MCF 10A (cell line): Measurements from ENCODE around the gene KRTAP10-8. TPM values are rescaled to one million over a fixed set of nuclear protein-coding genes. Genes with fewer than 3 reads are reported as not detected.
"Not testable (repeated sequence)": the region's sequence is repeated elsewhere in the genome, so short reads cannot be mapped to it uniquely, and the experiment has no call there.

Experiments
- BruUV-seq: library from RNA; stranded (reverse); fragments of 400-500 nt; replicated peaks from 2 replicates; lab custom pipeline; 2021; lab: Mats Ljungman, UMichigan
- CTCF ChIA-PET: fragments of 300-600 bp; sonication (Branson Sonifier 250); formaldehyde crosslinking; extraction: SDS; loops from one replicate; lab custom pipeline; 2021; ENCODE audit warnings: antibody characterized with exemption, inconsistent platforms; lab: Yijun Ruan, JAX
- POLR2A ChIA-PET: fragments of 300-600, 350-650 bp; sonication (Branson Sonifier 250); formaldehyde crosslinking; extraction: SDS; loops from one replicate; lab custom pipeline; 2020; ENCODE audit warnings: antibody characterized with exemption, inconsistent platforms; lab: Yijun Ruan, JAX
- DNase-seq: peaks from one replicate; pipeline ENCODE4 v3.0.0-alpha.2; 2018; ENCODE audit not compliant: unreplicated experiment
- H3K27ac Mint-ChIP-seq: one replicate; pipeline ENCODE4 v1.8.0; 2022; ENCODE audit warnings: mild to moderate bottlenecking, low read depth, mixed read lengths; ENCODE audit not compliant: unreplicated experiment
- H3K27me3 Mint-ChIP-seq: one replicate; pipeline ENCODE4 v1.8.0; 2022; ENCODE audit warnings: mixed read lengths; ENCODE audit not compliant: insufficient read depth, unreplicated experiment
- H3K36me3 Mint-ChIP-seq: one replicate; pipeline ENCODE4 v1.8.0; 2022; ENCODE audit warnings: mild to moderate bottlenecking, moderate library complexity, mixed read lengths; ENCODE audit not compliant: insufficient read depth, unreplicated experiment
- H3K4me1 Mint-ChIP-seq: one replicate; pipeline ENCODE4 v1.8.0; 2022; ENCODE audit warnings: mixed read lengths; ENCODE audit not compliant: insufficient read depth, unreplicated experiment
- H3K4me3 Mint-ChIP-seq: one replicate; pipeline ENCODE4 v1.8.0; 2022; ENCODE audit warnings: mild to moderate bottlenecking, moderate library complexity, mixed read lengths; ENCODE audit not compliant: unreplicated experiment
- H3K9me3 Mint-ChIP-seq: one replicate; pipeline ENCODE4 v1.8.0; 2022; ENCODE audit warnings: mixed read lengths; ENCODE audit not compliant: unreplicated experiment
- CTCF ChIP-seq: fragments of 200-600 bp; IDR thresholded peaks from one replicate; pipeline ENCODE4 v1.8.0; 2022; ENCODE audit warnings: antibody characterized with exemption, mild to moderate bottlenecking; ENCODE audit not compliant: unreplicated experiment
- intact Hi-C: fragments of 100-400 bp; cut with micrococcal nuclease; formaldehyde crosslinking; loops from 2 replicates; pipeline ENCODE4 v1.14.1; 2022
- total RNA-seq: library from RNA; stranded (reverse); gene quantifications from 2 replicates; pipeline ENCODE4 v1.2.3, GENCODE V29; 2022

KRTAP10-8 gene
- total RNA-seq, 1 experiment from 2014 or later, result not detected

DNA sequence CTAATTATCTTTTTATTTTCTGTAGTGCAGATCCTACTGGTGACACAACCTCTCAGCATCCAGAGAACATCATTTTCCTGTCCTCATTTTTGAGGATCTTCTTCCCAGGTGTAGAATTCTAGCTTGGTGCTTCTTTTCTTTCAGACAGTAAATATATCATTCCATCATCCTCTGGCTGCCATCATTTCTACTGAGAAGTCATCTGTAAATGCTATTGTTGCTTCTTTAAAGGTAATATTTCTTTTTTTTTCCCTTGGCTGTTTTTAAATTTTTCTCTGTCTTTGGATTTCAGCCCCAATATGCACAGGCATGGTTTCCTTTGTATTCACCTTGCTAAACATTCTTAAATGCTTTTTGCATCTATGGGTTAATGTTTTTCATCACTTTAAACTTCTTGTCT, 11.7 kb downstream of the KRTAP10-8 start:
- no peak for TF ChIP-seq CTCF
- BruUV-seq, result no TSS peak
- no peak for DNase-seq
- H3K9me3 Mint-ChIP-seq, result peaks cover 53% of the 10 kb centered on the region
- no peak overlapping the region for H3K4me3 Mint-ChIP-seq
- H3K27me3 Mint-ChIP-seq, result peaks cover 16% of the 10 kb centered on the region
- ChIA-PET POLR2A (no interaction called here), CTCF (interaction anchor here (0.7 kb wide), 1 partner anchor 31 kb away, joined by 4 read pairs; no protein-coding TSS in a partner anchor)
- no peaks in the 10 kb centered on the region for H3K36me3 Mint-ChIP-seq
- no peak overlapping the region for H3K27ac Mint-ChIP-seq
- no peaks in the 10 kb centered on the region for H3K4me1 Mint-ChIP-seq
- intact Hi-C loops, result no loop called here

DNA sequence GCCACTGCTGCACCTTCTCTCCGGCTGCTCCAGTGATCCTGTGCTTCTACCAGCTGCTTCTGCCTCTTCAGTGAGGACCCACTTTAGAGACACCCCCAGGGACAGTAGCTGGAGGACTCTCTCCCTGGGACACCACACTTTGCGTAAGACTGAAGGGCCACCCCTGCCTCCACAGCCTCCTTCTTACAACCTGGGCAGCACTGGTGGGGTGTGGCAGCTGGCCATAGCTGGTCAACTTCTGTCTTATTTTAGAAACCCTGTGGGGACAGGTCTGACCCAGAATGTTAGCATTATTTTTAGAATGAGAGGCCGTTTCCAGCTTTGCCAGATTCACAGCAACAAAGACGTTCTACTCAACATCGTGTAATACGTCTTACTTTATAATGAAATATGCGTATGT, 13.9 kb downstream of the KRTAP10-8 start:
- no peaks in the 10 kb centered on the region for H3K36me3 Mint-ChIP-seq
- no peak for DNase-seq
- H3K4me3 Mint-ChIP-seq, result no peak overlapping the region
- TF ChIP-seq CTCF, result no peak
- no peak overlapping the region for H3K27ac Mint-ChIP-seq
- no peaks in the 10 kb centered on the region for H3K4me1 Mint-ChIP-seq
- ChIA-PET POLR2A (interaction anchor here (1.1 kb wide), 1 partner anchor 29 kb away, joined by 3 read pairs; no protein-coding TSS in a partner anchor), CTCF (no interaction called here)
- intact Hi-C loops, result no loop called here
- BruUV-seq, result no TSS peak
- peaks cover 44% of the 10 kb centered on the region for H3K9me3 Mint-ChIP-seq
- H3K27me3 Mint-ChIP-seq, result no peaks in the 10 kb centered on the region

DNA sequence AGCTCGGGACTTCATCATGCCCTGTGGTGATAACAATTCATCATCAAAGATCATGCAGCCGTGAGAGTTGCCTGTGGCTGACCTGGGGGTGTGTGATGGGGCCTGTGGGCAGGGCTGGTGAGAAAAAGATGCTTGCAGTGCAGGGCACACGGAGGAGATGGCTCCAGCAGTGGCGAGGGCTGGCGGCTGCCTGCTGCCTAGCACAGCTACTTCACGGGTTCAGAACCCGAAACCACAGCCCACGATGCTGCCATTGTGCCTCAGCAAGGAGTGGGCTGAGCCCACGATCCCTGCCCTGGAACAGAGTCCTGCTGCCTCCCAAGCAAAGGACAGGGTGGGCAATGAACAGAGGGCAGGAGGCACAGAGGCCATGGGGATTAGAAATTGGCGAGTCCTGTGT, 14.4 kb downstream of the KRTAP10-8 start:
- Mint-ChIP-seq H3K4me1 (no peaks in the 10 kb centered on the region), H3K9me3 (peaks cover 47% of the 10 kb centered on the region), H3K27ac (no peak overlapping the region), H3K4me3 (no peak overlapping the region), H3K27me3 (no peaks in the 10 kb centered on the region), H3K36me3 (no peaks in the 10 kb centered on the region)
- CTCF ChIA-PET, result no interaction called here
- POLR2A ChIA-PET, result interaction anchor here (0.5 to 1.1 kb wide), 2 partner anchors 21 to 29 kb away, joined by 3 read pairs; no protein-coding TSS in a partner anchor
- DNase-seq, result no peak
- TF ChIP-seq CTCF, result no peak
- intact Hi-C loops, result no loop called here
- no TSS peak for BruUV-seq

DNA sequence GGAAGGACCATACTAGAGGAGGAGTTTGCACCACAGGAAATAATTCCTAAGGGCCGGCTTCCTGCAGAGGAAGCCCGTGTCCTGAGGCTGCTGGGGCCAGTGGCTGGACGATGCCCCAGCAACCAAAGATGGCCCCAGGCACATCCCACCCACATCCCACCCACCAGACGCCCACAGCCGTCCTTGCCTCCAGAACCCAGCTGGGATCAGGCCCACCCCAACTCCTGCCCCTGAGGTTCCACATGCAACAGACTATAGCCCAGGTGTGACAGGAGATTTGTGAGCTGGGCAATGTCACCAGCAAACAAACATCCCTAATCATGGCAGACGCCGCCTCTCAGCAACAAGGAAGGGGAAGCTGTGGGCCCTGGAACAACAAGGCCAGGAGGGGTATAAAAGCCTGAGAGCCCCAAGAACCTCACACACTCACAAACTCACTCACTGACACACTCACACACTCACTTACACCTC, 14.8 kb downstream of the KRTAP10-8 start, which contains the start of gene KRTAP10-9:
TSS of gene KRTAP10-9 (plus strand) at position 421 of the 471 bp plus-strand sequence. CDS start 79 bp downstream, outside the sequence.
- no peak for DNase-seq
- Mint-ChIP-seq H3K36me3 (no peaks in the 10 kb centered on the region), H3K4me3 (no peak within 1 kb of the TSS), H3K27me3 (no peaks in the 10 kb centered on the region), H3K9me3 (peaks cover 51% of the 10 kb centered on the region), H3K4me1 (no peaks in the 10 kb centered on the region), H3K27ac (no peak within 1 kb of the TSS)
- no TSS peak for BruUV-seq
- ChIA-PET POLR2A (interaction anchor here (0.5 kb wide), 1 partner anchor 22 kb away, joined by 3 read pairs; no protein-coding TSS in a partner anchor), CTCF (no interaction called here)
- intact Hi-C loops, result no loop called here
- TF ChIP-seq CTCF, result no peak

- peaks cover 55% of the 10 kb centered on the region for H3K9me3 Mint-ChIP-seq
- H3K27ac Mint-ChIP-seq, POLR2A ChIA-PET, BruUV-seq, intact Hi-C loops, H3K4me3 Mint-ChIP-seq, H3K4me1 Mint-ChIP-seq, DNase-seq, CTCF ChIA-PET, H3K27me3 Mint-ChIP-seq, H3K36me3 Mint-ChIP-seq: not testable (repeated sequence)
Observed at GRCh38 chr21:44627181-44627822, 15.4 kb downstream of the KRTAP10-8 start.

DNA sequence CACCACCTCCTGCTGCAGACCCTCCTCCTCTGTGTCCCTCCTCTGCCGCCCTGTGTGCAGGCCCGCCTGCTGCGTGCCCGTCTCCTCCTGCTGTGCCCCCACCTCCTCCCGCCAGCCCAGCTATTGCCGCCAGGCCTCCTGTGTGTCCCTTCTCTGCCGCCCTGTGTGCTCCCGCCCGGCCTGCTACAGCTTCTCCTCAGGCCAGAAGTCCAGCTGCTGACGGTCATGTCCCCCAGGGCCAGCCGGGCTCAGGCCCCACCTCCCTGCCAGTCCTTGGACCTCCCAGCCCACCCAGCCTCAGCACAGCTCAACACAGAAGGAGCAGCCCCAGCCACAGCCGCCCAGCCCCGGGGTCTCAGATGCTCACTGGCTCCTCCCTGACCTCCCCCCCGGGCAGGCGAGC, 16.0 kb downstream of the KRTAP10-8 start:
- CTCF ChIA-PET, BruUV-seq, intact Hi-C loops, H3K27me3 Mint-ChIP-seq, H3K27ac Mint-ChIP-seq, H3K36me3 Mint-ChIP-seq, POLR2A ChIA-PET, H3K4me1 Mint-ChIP-seq, DNase-seq, H3K4me3 Mint-ChIP-seq: not testable (repeated sequence)
- peaks cover 50% of the 10 kb centered on the region for H3K9me3 Mint-ChIP-seq
